Subcutaneous adipose tissue (tissue), 4 donors: ENCODE results near the gene UBIAD1. TPM values are rescaled to one million over a fixed set of nuclear protein-coding genes. Genes with fewer than 3 reads are reported as not detected.

Experiments used
- CTCF ChIP-seq: fragments of 450-650 bp; IDR thresholded peaks from one replicate; pipeline ENCODE4 v1.5.1; 2016; ENCODE audit warnings: low read depth, mild to moderate bottlenecking, control low read depth, antibody characterized with exemption, moderate library complexity
- total RNA-seq, 4 donors: library from RNA; depleted of rRNA; stranded (reverse); fragments of >200 nt; gene quantifications; one replicate each; pipeline ENCODE4 v1.1.0, GENCODE V29; 2016

Gene UBIAD1
- total RNA-seq, 4 donors from 2014 or later, result 7.0 to 15.4 (median 11.0) TPM

DNA sequence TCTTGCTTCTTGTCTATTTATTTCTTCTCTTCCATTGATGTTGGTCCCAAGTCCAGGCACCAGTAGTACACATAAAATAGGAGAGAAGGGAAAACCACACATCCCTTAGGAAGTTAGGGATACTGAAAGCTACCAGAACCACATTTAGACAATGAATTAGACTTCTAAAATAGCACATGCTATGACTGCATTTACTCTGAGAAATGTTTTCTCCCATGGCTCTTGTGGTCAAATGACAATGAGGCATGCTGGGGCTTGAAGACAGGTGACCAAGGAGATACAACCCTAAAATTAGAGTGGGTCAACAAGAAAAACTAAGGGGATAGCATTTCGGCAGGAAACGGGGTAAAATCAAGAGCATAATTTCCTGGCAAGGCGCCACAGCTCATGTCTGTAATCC, 27.8 kb upstream of the UBIAD1 start:
- no peak for TF ChIP-seq CTCF

DNA sequence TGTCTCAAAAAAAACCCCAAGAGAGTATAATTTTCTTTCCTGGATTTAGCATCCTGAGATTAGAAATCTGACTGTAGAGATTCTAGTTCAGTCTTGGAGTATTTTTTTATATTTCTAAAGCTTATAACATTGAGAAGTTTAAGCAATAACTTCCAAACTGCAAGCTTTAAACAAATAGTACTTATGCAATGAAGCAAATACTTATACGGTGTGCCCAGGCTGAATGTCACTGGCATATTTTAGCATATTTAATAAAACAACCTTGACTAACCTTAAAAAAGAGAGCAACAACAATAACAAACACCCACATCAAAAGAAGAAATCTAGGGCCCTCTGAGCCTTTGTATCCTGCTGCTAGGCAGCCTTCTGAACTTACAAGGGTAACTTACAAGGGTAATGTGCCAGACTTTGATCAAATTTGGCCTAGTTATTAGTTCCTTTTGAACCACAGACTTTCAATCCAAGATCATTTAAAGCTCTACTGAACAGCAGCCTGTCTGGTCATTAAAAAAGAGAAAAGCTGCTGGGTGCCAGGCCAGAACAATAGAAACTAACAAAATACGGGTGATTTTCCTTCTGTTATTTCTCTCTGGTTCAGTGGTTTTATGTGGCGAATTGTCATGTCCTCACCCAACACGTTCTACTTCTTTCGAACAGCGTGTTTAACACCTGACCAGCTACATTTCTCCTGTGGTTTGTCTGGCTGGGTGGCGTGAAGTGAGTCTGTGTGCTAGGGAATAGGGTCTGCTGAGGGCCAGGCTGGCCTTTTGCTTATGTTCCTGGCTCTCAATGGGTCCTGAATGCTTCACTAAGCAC, 26.9 kb upstream of the UBIAD1 start:
- no peak for TF ChIP-seq CTCF

DNA sequence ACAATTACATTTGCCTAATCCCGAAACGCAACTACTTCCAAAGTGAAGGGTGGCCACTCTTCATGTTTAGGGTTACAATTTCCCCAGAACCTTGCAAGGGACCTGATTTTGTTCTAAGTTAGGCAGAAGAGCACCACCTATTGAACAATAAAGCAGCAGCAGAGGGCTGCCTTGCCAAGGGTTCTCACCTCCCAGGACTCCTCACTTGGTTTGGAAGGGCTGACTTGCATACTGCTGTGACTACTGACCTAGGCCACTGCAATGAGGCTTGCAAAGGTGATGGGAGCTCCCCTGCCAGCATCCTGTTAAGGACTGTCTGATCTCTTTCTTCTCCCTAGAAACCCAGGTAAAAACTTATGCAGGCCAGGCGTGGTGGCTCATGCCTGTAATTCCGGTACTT, 24.8 kb upstream of the UBIAD1 start:
- no peak for TF ChIP-seq CTCF

DNA sequence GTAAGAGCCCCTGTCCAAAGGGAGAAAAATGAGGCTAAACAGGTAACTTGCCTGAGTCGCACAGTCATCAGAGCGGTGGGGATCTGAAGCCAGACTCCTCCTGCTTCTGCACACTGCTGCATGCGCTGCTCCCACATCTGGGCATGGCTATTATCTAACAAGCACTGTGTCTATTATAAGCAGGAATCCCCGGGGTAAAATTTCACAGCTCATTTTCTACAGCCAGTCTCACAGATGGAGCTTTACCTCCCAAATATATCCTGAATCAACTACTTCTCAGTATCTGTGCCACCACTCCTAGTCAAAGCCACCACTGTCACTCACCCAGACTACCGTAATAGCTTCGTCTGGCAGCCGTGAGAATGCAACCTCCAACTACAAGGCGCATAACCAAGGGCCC, 20.5 kb upstream of the UBIAD1 start:
- TF ChIP-seq CTCF, result no peak

GRCh38 chr1:11253226-11253625, 19.8 kb upstream of the UBIAD1 start:
- no peak for TF ChIP-seq CTCF

DNA sequence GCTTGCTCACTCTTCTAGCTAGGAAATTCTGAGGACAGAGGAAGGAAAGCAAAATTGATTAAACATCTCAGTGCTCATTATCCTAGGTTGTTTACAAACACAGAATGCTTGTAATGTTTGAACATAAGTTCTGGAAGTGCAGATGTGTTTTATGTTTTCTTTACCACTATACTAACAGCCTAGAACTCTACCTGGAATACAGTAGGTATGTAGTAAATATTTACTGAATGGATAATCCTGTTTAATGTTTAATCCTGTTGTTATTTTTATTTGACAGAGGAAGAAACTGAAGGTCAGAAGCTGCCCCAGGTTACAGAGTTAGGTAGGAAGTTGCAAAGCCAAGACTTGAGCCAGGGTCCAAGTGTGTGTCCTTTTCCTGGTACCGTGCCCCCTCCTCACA, 16.7 kb upstream of the UBIAD1 start:
- TF ChIP-seq CTCF, result no peak

GRCh38 chr1:11262171-11263049, 10.6 kb upstream of the UBIAD1 start, which contains the start of gene MTOR:
Gene MTOR, minus strand, starts transcription at chr1:11262551. Its CDS starts 3,142 bp downstream, at chr1:11259409.
- no peak for TF ChIP-seq CTCF
